Osteoblast (primary cell): ENCODE measurements around the gene SCMH1. TPM values are rescaled to one million over a fixed set of nuclear protein-coding genes. Genes with fewer than 3 reads are reported as not detected.
"Not testable (repeated sequence)": the region's sequence is repeated elsewhere in the genome, so short reads cannot be mapped to it uniquely, and the experiment has no call there.

Source experiments
- DNase-seq: peaks from one replicate; pipeline ENCODE4 v3.0.0; 2011; ENCODE audit warnings: low spot score, mixed read lengths; ENCODE audit not compliant: insufficient read length; ENCODE audit errors: missing footprints
- H2AFZ ChIP-seq: 2 replicates; pipeline ENCODE4 v1.6.0; 2011; ENCODE audit warnings: mild to moderate bottlenecking, low read length
- H3K27ac ChIP-seq: 2 replicates; pipeline ENCODE4 v1.5.1; 2011; ENCODE audit warnings: mild to moderate bottlenecking, low read depth, low read length, moderate library complexity
- H3K27me3 ChIP-seq: 2 replicates; pipeline ENCODE4 v1.6.0; 2012; ENCODE audit warnings: mild to moderate bottlenecking, control low read depth, inconsistent platforms, low read length, moderate library complexity; ENCODE audit not compliant: insufficient read depth
- H3K36me3 ChIP-seq: 2 replicates; pipeline ENCODE4 v1.5.1; 2011; ENCODE audit warnings: mild to moderate bottlenecking, low read length, control low read depth, moderate library complexity; ENCODE audit not compliant: insufficient read depth
- H3K4me1 ChIP-seq: 2 replicates; pipeline ENCODE4 v1.5.1; 2011; ENCODE audit warnings: mild to moderate bottlenecking, low read length, control low read depth, moderate library complexity; ENCODE audit not compliant: insufficient read depth
- H3K4me2 ChIP-seq: 2 replicates; pipeline ENCODE4 v1.6.0; 2011; ENCODE audit warnings: mild to moderate bottlenecking, low read length; ENCODE audit not compliant: insufficient read depth
- H3K4me3 ChIP-seq: fragments of 200-600 bp; sonication (generic); 3 replicates; pipeline ENCODE4 v1.5.1; 2012; ENCODE audit warnings: mild to moderate bottlenecking, low read length, inconsistent platforms; ENCODE audit not compliant: insufficient read depth
- H3K79me2 ChIP-seq: 2 replicates; pipeline ENCODE4 v1.6.0; 2012; ENCODE audit warnings: mild to moderate bottlenecking, low read length, control low read depth, inconsistent platforms; ENCODE audit not compliant: insufficient read depth
- H3K9me3 ChIP-seq: 2 replicates; pipeline ENCODE4 v1.5.1; 2011; ENCODE audit warnings: low read depth, low read length, control low read depth
- H4K20me1 ChIP-seq: 2 replicates; pipeline ENCODE4 v1.6.0; 2012; ENCODE audit warnings: mild to moderate bottlenecking, low read length, control low read depth; ENCODE audit not compliant: insufficient read depth
- total RNA-seq: library from RNA; depleted of rRNA; stranded (reverse); fragments of >200 nt; gene quantifications from 2 replicates; pipeline ENCODE4 v1.2.3, GENCODE V29; 2012
- TF ChIP-seq, protein P1 (sequence below): IDR thresholded peaks from 2 replicates; pipeline ENCODE4 v1.5.1; 2011; ENCODE audit warnings: mild to moderate bottlenecking, low read depth, low read length, moderate library complexity; ENCODE audit errors: extremely low read depth

The SCMH1 gene
- total RNA-seq, 1 donor, result 33.7 TPM

DNA sequence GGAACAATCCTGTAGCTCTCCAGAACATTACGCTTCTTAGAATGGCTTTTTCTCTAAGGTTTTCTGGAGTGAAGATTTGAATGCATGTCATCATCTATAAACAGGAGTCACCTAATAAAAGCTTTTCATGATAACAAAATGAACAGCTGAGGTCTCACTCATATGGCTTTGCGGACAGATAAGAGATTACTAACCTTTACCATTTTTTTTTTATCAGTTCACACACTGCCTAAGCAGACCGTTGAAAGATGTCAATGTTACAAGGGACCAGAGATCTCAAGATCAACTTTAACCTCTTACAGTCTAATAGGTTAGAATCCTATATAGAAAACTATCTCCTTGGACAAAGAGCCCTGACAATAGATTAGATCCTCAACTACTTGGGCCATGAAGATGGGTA, 41.4 kb downstream of the SCMH1 start:
- no peak for DNase-seq
- TF ChIP-seq, protein P1, sequence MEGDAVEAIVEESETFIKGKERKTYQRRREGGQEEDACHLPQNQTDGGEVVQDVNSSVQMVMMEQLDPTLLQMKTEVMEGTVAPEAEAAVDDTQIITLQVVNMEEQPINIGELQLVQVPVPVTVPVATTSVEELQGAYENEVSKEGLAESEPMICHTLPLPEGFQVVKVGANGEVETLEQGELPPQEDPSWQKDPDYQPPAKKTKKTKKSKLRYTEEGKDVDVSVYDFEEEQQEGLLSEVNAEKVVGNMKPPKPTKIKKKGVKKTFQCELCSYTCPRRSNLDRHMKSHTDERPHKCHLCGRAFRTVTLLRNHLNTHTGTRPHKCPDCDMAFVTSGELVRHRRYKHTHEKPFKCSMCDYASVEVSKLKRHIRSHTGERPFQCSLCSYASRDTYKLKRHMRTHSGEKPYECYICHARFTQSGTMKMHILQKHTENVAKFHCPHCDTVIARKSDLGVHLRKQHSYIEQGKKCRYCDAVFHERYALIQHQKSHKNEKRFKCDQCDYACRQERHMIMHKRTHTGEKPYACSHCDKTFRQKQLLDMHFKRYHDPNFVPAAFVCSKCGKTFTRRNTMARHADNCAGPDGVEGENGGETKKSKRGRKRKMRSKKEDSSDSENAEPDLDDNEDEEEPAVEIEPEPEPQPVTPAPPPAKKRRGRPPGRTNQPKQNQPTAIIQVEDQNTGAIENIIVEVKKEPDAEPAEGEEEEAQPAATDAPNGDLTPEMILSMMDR, result no peak
- Histone ChIP-seq H3K79me2 (peaks cover 40% of the 10 kb centered on the region), H3K27ac (no peak overlapping the region), H3K4me2 (no peak overlapping the region), H3K36me3 (no peaks in the 10 kb centered on the region), H3K9me3 (no peaks in the 10 kb centered on the region), H3K27me3 (no peaks in the 10 kb centered on the region), H3K4me1 (no peaks in the 10 kb centered on the region), H3K4me3 (no peak overlapping the region), H4K20me1 (peaks cover 10% of the 10 kb centered on the region), H2AFZ (no peak overlapping the region)

DNA sequence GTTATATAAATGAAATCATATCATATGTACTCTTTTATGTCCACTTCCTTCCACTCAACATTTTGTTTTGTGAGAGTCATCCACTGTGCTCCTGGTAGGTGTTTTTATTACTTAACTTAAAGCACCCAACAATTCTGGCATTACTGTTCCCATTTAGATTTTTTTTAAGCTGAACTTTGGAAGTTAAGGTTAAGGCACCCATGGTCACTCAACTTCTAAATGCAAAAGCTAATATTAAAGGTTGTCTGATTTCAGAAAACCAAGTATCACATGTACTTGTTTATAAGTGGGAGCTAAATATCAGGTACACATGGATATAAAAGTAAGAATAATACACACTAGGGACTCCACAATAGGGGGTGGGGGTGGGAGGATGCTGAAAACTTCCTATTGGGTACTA, 42.7 kb downstream of the SCMH1 start:
- H3K9me3 ChIP-seq, result no peaks in the 10 kb centered on the region
- DNase-seq, result no peak
- no peak overlapping the region for H3K4me3 ChIP-seq
- no peak overlapping the region for H2AFZ ChIP-seq
- H4K20me1 ChIP-seq, result peaks cover 5% of the 10 kb centered on the region
- no peaks in the 10 kb centered on the region for H3K4me1 ChIP-seq
- peaks cover 38% of the 10 kb centered on the region for H3K79me2 ChIP-seq
- H3K36me3 ChIP-seq, result no peaks in the 10 kb centered on the region
- H3K27me3 ChIP-seq, result no peaks in the 10 kb centered on the region
- no peak overlapping the region for H3K27ac ChIP-seq
- TF ChIP-seq, protein P1, result no peak
- no peak overlapping the region for H3K4me2 ChIP-seq

DNA sequence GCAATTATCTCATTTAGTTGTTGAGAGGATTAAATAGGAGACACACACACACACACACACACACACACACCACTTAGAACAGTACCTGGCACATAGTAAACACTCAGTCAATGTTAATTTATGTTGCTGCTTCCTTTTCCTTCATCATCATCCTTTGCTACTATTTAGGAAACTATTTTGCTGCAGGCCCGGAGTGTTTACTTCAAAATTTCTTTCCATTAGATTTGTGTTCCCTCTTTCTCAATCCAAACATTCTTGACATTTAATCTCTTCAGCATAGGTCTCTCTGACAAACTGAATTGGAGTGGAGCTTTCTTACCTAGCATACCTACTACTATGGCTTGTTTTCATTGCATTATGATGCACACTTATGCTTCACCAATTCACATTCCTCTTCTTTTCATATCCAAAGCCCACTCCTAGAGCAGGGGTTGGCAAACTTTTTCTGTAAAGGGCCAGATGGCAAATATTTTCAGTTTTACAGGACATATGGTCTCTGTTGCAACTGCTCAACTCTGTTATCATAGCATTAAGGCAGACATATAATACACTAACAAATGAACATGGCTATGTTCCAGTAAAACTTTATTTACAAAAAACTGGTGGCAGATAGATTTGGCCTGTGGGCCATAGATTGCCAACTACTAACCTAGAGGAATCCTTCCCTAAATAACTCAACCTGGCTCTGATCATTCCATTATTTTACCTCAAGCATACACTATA, 49.5 kb downstream of the SCMH1 start:
- no peak for DNase-seq
- Histone ChIP-seq H3K9me3 (no peaks in the 10 kb centered on the region), H3K4me2 (no peak overlapping the region), H3K79me2 (peaks cover 33% of the 10 kb centered on the region), H3K27ac (no peak overlapping the region), H3K27me3 (no peaks in the 10 kb centered on the region), H4K20me1 (peaks cover 14% of the 10 kb centered on the region), H3K36me3 (no peaks in the 10 kb centered on the region), H3K4me1 (no peaks in the 10 kb centered on the region), H3K4me3 (no peak overlapping the region), H2AFZ (no peak overlapping the region)
- TF ChIP-seq, protein P1, result no peak

DNA sequence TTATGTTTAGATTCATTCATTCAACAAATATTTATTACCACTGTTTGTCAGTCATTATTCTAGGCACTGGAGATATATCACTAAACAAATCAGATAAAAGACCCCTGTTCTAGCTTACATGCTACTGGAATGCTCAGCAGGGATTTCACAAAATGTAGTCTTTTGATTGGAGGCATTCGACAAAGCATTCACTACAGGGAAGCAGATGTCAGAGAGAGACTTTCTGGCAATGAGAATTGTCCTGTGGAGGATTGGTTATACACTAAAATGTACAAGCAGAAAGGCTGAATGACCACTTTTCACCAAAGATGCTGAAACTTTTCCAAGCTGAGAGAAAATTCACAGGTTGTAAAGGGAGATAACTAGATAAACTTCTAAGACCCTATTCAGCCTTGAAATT, 57.7 kb downstream of the SCMH1 start:
- H2AFZ ChIP-seq, result no peak overlapping the region
- peaks cover 11% of the 10 kb centered on the region for H3K79me2 ChIP-seq
- H3K4me2 ChIP-seq, result no peak overlapping the region
- TF ChIP-seq, protein P1, result no peak
- H3K4me3 ChIP-seq, result no peak overlapping the region
- H3K27me3 ChIP-seq, result no peaks in the 10 kb centered on the region
- peaks cover 4% of the 10 kb centered on the region for H4K20me1 ChIP-seq
- H3K4me1 ChIP-seq, result no peaks in the 10 kb centered on the region
- H3K36me3 ChIP-seq, result no peaks in the 10 kb centered on the region
- no peak overlapping the region for H3K27ac ChIP-seq
- H3K9me3 ChIP-seq, result no peaks in the 10 kb centered on the region
- no peak for DNase-seq

DNA sequence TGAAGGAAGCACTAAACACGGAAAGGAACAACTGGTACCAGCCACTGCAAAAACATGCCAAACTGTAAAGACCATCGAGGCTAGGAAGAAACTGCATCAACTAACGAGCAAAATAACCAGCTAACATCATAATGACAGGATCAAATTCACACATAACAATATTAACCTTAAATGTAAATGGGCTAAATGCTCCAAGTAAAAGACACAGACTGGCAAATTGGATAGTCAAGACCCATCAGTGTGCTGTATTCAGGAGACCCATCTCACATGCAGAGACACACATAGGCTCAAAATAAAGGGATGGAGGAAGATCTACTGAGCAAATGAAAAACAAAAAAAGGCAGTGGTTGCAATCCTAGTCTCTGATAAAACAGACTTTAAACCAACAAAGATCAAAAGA, 63.9 kb downstream of the SCMH1 start:
- not testable (repeated sequence) for H3K4me1 ChIP-seq, H3K4me2 ChIP-seq, H2AFZ ChIP-seq, DNase-seq, H4K20me1 ChIP-seq, H3K36me3 ChIP-seq, H3K4me3 ChIP-seq, H3K79me2 ChIP-seq, H3K9me3 ChIP-seq, H3K27ac ChIP-seq, H3K27me3 ChIP-seq
